Mucosa of stomach (tissue), 1 donor: Measurements from ENCODE around the gene PRKN.
"Not testable (repeated sequence)": the region's sequence is repeated elsewhere in the genome, so short reads cannot be mapped to it uniquely, and the experiment has no call there.

Experiments used
- H3K27me3 ChIP-seq: one replicate; pipeline ENCODE4 v1.7.0; 2013; ENCODE audit warnings: mild to moderate bottlenecking, low read length; ENCODE audit not compliant: control insufficient read depth, insufficient read depth
- H3K36me3 ChIP-seq: one replicate; pipeline ENCODE4 v1.7.0; 2013; ENCODE audit warnings: low read length; ENCODE audit not compliant: control insufficient read depth, insufficient read depth
- H3K4me1 ChIP-seq: one replicate; pipeline ENCODE4 v1.7.0; 2013; ENCODE audit warnings: mild to moderate bottlenecking, low read length; ENCODE audit not compliant: control insufficient read depth, insufficient read depth
- H3K4me3 ChIP-seq: one replicate; pipeline ENCODE4 v1.7.0; 2013; ENCODE audit warnings: low read length
- H3K9ac ChIP-seq: one replicate; pipeline ENCODE4 v1.7.0; 2013; ENCODE audit warnings: mild to moderate bottlenecking, low read length, moderate library complexity
- H3K9me3 ChIP-seq: one replicate; pipeline ENCODE4 v1.7.0; 2013; ENCODE audit warnings: mild to moderate bottlenecking, low read length, moderate library complexity; ENCODE audit not compliant: control insufficient read depth
- donor health status: Pancreatic carcinoma.

The PRKN gene

GRCh38 chr6:162688751-162689345 lies 38.7 kb downstream of the PRKN start:
- no peak overlapping the region for H3K9ac ChIP-seq
- H3K36me3 ChIP-seq: no peaks in the 10 kb centered on the region
- H3K9me3 ChIP-seq: no peaks in the 10 kb centered on the region
- H3K27me3 ChIP-seq: no peaks in the 10 kb centered on the region
- no peaks in the 10 kb centered on the region for H3K4me1 ChIP-seq
- H3K4me3 ChIP-seq: no peak overlapping the region

GRCh38 chr6:162685586-162685985 lies 42.0 kb downstream of the PRKN start:
- no peak overlapping the region for H3K9ac ChIP-seq
- no peaks in the 10 kb centered on the region for H3K27me3 ChIP-seq
- H3K9me3 ChIP-seq: no peaks in the 10 kb centered on the region
- H3K4me1 ChIP-seq: peaks cover 3% of the 10 kb centered on the region
- H3K4me3 ChIP-seq: no peak overlapping the region
- no peaks in the 10 kb centered on the region for H3K36me3 ChIP-seq

- Histone ChIP-seq H3K27me3 (no peaks in the 10 kb centered on the region), H3K9me3 (no peaks in the 10 kb centered on the region), H3K9ac (no peak overlapping the region), H3K4me1 (peaks cover 3% of the 10 kb centered on the region), H3K4me3 (no peak overlapping the region), H3K36me3 (no peaks in the 10 kb centered on the region)
Observed at GRCh38 chr6:162684961-162685360, 42.6 kb downstream of the PRKN start.

- Histone ChIP-seq H3K9ac (no peak overlapping the region), H3K36me3 (no peaks in the 10 kb centered on the region), H3K9me3 (no peaks in the 10 kb centered on the region), H3K4me3 (no peak overlapping the region), H3K27me3 (no peaks in the 10 kb centered on the region), H3K4me1 (peaks cover 3% of the 10 kb centered on the region)
Observed at GRCh38 chr6:162684052-162684451, 43.5 kb downstream of the PRKN start.

- Histone ChIP-seq H3K36me3 (no peaks in the 10 kb centered on the region), H3K9ac (no peak overlapping the region), H3K9me3 (no peaks in the 10 kb centered on the region), H3K27me3 (no peaks in the 10 kb centered on the region), H3K4me1 (peaks cover 3% of the 10 kb centered on the region), H3K4me3 (no peak overlapping the region)
Observed at GRCh38 chr6:162683135-162683534, 44.4 kb downstream of the PRKN start.

- Histone ChIP-seq H3K36me3 (no peaks in the 10 kb centered on the region), H3K9me3 (no peaks in the 10 kb centered on the region), H3K4me3 (no peak overlapping the region), H3K4me1 (peaks cover 3% of the 10 kb centered on the region), H3K27me3 (no peaks in the 10 kb centered on the region), H3K9ac (no peak overlapping the region)
Observed at GRCh38 chr6:162681447-162681846, 46.1 kb downstream of the PRKN start.

GRCh38 chr6:162680871-162681270 lies 46.7 kb downstream of the PRKN start:
- H3K36me3 ChIP-seq: no peaks in the 10 kb centered on the region
- H3K9me3 ChIP-seq: no peaks in the 10 kb centered on the region

GRCh38 chr6:162680367-162680766 lies 47.2 kb downstream of the PRKN start:
- Histone ChIP-seq H3K9ac (no peak overlapping the region), H3K4me3 (no peak overlapping the region), H3K4me1 (peaks cover 3% of the 10 kb centered on the region), H3K9me3 (no peaks in the 10 kb centered on the region), H3K36me3 (no peaks in the 10 kb centered on the region), H3K27me3 (no peaks in the 10 kb centered on the region)

More at GRCh38 chr6:162680871-162681270, 46.7 kb downstream of the PRKN start:
- Histone ChIP-seq H3K4me1 (peaks cover 3% of the 10 kb centered on the region), H3K9ac (no peak overlapping the region), H3K4me3 (no peak overlapping the region), H3K27me3 (no peaks in the 10 kb centered on the region)

GRCh38 chr6:162679681-162680080 lies 47.9 kb downstream of the PRKN start:
- H3K4me3 ChIP-seq: no peak overlapping the region
- no peaks in the 10 kb centered on the region for H3K9me3 ChIP-seq
- peaks cover 3% of the 10 kb centered on the region for H3K4me1 ChIP-seq
- H3K27me3 ChIP-seq: no peaks in the 10 kb centered on the region
- no peak overlapping the region for H3K9ac ChIP-seq
- H3K36me3 ChIP-seq: no peaks in the 10 kb centered on the region

- H3K27me3 ChIP-seq, H3K9ac ChIP-seq: not testable (repeated sequence)
Observed at GRCh38 chr6:162678896-162679295, 48.7 kb downstream of the PRKN start.

GRCh38 chr6:162675503-162675902 lies 52.1 kb downstream of the PRKN start:
- Histone ChIP-seq H3K4me1 (no peaks in the 10 kb centered on the region), H3K27me3 (no peaks in the 10 kb centered on the region), H3K9me3 (no peaks in the 10 kb centered on the region), H3K9ac (no peak overlapping the region), H3K36me3 (no peaks in the 10 kb centered on the region), H3K4me3 (no peak overlapping the region)

More at GRCh38 chr6:162678896-162679295, 48.7 kb downstream of the PRKN start:
- H3K4me3 ChIP-seq, H3K4me1 ChIP-seq, H3K9me3 ChIP-seq, H3K36me3 ChIP-seq: not testable (repeated sequence)

GRCh38 chr6:162674452-162674851 lies 53.1 kb downstream of the PRKN start:
- Histone ChIP-seq H3K9me3 (no peaks in the 10 kb centered on the region), H3K27me3 (no peaks in the 10 kb centered on the region), H3K4me1 (no peaks in the 10 kb centered on the region), H3K9ac (no peak overlapping the region), H3K4me3 (no peak overlapping the region), H3K36me3 (no peaks in the 10 kb centered on the region)
